IPS-18a (cell line): Measurements from ENCODE around the gene SERTAD3.
"Not testable (repeated sequence)": the region's sequence is repeated elsewhere in the genome, so short reads cannot be mapped to it uniquely, and the experiment has no call there.

Source experiments
- H3K27ac ChIP-seq: one replicate; pipeline ENCODE4 v1.5.1; 2013; ENCODE audit warnings: low read length
- H3K27me3 ChIP-seq: one replicate; pipeline ENCODE4 v1.6.1; 2013; ENCODE audit warnings: mild to moderate bottlenecking, low read length; ENCODE audit not compliant: control insufficient read depth, insufficient read depth
- H3K36me3 ChIP-seq: one replicate; pipeline ENCODE4 v1.6.1; 2013; ENCODE audit warnings: low read depth, low read length; ENCODE audit not compliant: control insufficient read depth
- H3K4me1 ChIP-seq: one replicate; pipeline ENCODE4 v1.6.1; 2013; ENCODE audit warnings: low read depth, low read length; ENCODE audit not compliant: control insufficient read depth
- H3K4me3 ChIP-seq: one replicate; pipeline ENCODE4 v1.5.1; 2013; ENCODE audit warnings: low read length
- H3K9ac ChIP-seq: one replicate; pipeline ENCODE4 v1.6.1; 2013; ENCODE audit warnings: mild to moderate bottlenecking, low read length, moderate library complexity
- H3K9me3 ChIP-seq: one replicate; pipeline ENCODE4 v1.6.1; 2013; ENCODE audit warnings: low read depth, low read length; ENCODE audit not compliant: control insufficient read depth

The SERTAD3 gene

DNA sequence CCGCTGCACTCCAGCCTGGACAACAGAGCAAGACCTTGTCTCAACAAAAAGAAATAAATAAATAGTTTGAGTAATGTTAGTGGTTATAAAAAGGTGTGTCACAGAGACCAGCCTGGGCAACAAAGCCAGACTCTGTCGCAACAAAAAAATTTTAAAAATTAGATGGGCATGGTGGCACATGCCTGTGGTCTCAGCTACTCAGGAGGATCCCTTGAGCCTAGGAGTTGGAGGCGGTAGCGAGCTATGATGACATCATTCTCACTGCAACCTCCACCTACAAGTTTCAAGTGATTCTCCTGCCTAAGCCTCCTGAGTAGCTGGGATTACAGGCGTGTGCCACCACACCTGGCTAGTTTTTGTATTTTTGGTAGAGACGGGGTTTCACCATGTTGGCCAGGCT lies 9.8 kb upstream of the SERTAD3 start:
- H3K4me3 ChIP-seq, H3K36me3 ChIP-seq, H3K27ac ChIP-seq, H3K4me1 ChIP-seq, H3K27me3 ChIP-seq, H3K9me3 ChIP-seq, H3K9ac ChIP-seq: not testable (repeated sequence)

DNA sequence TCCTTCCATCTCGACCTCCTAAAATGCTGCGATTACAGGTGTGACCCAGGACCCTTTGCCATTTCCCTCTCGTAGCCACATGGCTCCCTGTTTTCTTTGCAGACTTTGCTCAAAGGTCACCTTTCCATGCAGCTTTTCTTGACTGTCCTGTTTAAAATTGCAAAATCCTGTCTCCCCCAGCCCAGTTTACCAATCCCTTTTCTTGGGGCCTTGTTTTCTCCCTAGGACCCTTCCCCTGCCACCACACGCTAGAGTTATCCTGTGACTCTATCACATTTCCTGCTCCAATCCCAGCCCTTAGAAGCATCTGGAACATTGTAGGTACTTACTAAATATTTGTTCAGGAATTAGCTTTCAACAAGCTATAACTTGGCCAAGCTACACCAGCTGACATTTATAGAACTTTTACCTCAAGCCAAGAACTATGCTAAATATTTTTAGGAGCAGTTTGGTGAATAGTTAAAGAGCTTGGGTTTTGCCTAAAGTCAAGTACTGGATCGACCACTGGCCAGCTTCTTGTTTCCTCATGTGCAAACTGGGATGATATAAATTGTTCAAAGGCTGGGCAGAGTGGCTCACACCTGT lies 9.1 kb upstream of the SERTAD3 start:
- no peaks in the 10 kb centered on the region for H3K9me3 ChIP-seq
- H3K4me1 ChIP-seq: no peaks in the 10 kb centered on the region
- H3K4me3 ChIP-seq: no peak overlapping the region
- H3K27me3 ChIP-seq: no peaks in the 10 kb centered on the region
- no peak overlapping the region for H3K27ac ChIP-seq
- no peaks in the 10 kb centered on the region for H3K36me3 ChIP-seq
- no peak overlapping the region for H3K9ac ChIP-seq

DNA sequence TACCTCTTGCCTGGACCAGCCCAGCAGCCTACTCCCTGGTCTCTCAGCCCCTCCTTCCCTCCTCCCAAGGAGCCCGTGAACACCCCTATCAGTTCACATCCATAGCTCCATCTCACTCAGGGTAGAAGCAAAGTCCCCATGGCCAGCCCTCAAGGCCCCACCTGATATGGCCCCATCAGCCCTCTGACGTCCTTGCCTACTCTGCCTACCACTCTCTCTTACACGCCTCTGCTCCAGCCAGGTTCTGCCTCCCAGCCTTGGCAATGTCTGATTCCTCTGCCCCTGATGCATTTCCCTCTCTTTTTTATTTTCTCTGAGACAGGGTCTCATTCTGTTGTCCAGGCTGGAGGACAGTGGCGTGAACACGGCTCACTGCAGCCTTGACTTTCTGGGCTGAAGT lies 7.9 kb upstream of the SERTAD3 start:
- Histone ChIP-seq H3K4me1 (no peaks in the 10 kb centered on the region), H3K4me3 (no peak overlapping the region), H3K9ac (no peak overlapping the region), H3K36me3 (no peaks in the 10 kb centered on the region), H3K27ac (no peak overlapping the region), H3K27me3 (no peaks in the 10 kb centered on the region), H3K9me3 (no peaks in the 10 kb centered on the region)

DNA sequence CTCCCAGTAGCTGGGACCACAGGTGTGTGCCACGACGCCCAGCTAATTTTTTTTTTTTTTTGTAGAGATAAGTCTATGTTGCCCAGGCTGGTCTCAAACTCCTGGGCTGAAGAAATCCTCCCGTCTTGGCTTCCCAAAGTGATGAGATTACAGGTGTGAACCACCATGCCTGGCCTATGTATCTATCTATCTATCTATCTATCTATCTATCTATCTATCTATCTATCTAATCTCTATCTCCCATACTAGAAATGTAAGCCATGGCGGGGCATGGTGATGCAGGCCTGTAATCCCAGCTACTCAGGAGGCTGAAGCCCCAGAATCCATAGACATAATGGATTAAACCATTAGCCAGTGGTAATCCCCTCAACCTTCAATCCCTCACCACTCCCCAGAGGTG lies 6.5 kb upstream of the SERTAD3 start:
- Histone ChIP-seq H3K9me3 (no peaks in the 10 kb centered on the region), H3K9ac (no peak overlapping the region), H3K4me3 (no peak overlapping the region), H3K36me3 (no peaks in the 10 kb centered on the region), H3K4me1 (peaks cover 7% of the 10 kb centered on the region), H3K27me3 (no peaks in the 10 kb centered on the region), H3K27ac (no peak overlapping the region)

DNA sequence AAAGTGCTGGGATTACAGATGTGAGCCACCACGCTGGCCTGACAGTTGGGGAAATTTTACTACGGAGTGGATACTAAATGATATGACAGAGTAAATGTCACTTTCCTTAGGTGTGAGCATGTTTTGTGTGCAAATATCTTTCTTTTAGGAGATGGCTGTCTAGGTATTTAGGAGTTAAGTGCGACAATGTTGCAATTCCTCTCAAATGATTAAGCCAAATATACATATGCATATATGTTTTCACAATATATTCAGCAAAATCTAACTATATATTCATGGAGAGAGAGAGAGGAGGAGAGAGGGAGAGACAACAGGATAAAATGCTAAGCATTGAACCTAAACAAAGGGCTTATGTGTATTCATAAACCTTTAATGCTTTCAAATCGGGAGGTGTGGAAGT lies 5.4 kb upstream of the SERTAD3 start:
- Histone ChIP-seq H3K4me1 (peaks cover 10% of the 10 kb centered on the region), H3K4me3 (no peak overlapping the region), H3K27me3 (no peaks in the 10 kb centered on the region), H3K27ac (no peak overlapping the region), H3K9me3 (no peaks in the 10 kb centered on the region), H3K36me3 (no peaks in the 10 kb centered on the region), H3K9ac (no peak overlapping the region)

DNA sequence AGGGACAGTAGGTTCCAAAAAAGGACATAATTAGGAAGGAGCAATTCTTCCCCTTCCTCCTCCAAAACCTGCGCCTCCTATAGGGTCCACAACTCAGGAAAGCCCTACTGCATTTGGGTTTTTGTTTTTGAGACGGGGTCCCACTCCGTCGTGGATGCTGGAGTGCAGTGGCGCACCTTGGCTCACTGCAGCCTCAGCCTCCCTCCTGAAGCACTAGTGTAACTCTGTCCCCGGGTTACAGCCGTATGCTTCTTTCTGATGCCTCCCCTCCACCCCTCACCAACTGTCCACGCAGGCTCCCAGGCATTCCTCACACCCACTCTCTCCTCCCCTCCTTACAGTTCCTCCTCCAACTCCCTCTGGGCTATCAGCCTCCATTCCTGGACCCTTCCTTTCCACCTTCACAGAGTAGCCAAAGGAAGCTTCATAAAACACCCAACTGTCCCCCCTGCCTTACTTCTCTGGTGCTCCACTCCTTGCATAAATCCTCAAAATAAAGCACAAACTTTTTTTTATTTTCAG lies 2.2 kb upstream of the SERTAD3 start:
- Histone ChIP-seq H3K36me3 (peaks cover 7% of the 10 kb centered on the region), H3K27ac (no peak overlapping the region), H3K27me3 (no peaks in the 10 kb centered on the region), H3K4me3 (no peak overlapping the region), H3K9ac (no peak overlapping the region), H3K9me3 (no peaks in the 10 kb centered on the region), H3K4me1 (peaks cover 17% of the 10 kb centered on the region)

DNA sequence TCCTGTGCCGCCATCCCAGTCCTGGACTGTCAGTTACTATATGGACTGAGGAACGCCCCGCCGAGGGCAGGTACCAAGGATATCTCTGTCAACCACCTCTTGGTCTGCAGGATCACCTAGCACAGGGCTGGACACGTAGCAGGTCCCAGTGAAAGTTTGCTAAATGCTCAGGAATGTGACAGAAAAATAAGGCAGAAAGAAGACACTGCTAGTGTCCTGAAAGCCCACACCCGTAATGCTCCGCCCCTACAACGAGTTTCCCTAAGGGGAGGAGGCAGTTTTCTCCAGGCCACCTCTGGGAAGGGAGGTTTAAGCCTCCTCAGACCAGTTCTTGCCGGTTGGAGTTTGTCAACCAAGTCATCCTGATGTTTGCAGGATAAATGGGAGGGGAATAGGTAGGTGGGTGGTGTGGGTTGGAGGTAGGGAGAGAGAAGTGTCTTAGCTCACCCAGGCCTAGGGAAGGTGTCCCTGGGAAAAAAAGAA lies 1.7 kb upstream of the SERTAD3 start:
- peaks cover 17% of the 10 kb centered on the region for H3K4me1 ChIP-seq
- H3K9me3 ChIP-seq: no peaks in the 10 kb centered on the region
- peaks cover 12% of the 10 kb centered on the region for H3K36me3 ChIP-seq
- H3K27me3 ChIP-seq: no peaks in the 10 kb centered on the region
- H3K9ac ChIP-seq: no peak overlapping the region
- no peak overlapping the region for H3K4me3 ChIP-seq
- no peak overlapping the region for H3K27ac ChIP-seq

DNA sequence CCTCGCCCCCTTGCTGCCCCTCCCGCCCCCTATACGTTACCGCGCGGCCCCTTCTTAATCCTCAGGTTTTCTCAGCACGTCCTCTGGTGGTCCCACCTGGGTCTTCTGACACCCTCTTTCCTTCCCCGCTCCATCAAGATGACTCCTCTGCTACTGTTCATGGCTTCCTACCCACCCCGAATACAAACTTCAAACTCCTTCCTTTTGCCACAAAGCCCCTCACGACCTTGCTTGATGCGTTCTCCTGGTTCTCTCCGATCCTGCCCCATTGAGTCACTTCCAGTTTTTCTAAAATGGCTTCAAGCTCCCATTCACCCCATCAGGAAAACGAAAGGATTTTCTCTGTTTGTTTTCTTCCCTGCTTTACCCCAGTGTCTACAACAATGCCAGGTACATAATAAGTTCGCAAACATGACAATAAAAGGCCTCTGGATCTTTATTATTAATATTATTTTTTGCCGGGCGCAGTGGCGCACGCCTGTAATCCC lies 734 bp upstream of the SERTAD3 start:
- Histone ChIP-seq H3K27me3 (no peaks in the 10 kb centered on the region), H3K9ac (peak overlapping the region; percentile 88), H3K4me1 (peaks cover 17% of the 10 kb centered on the region), H3K27ac (peak overlapping the region; percentile 87), H3K4me3 (peak overlapping the region; percentile 75), H3K36me3 (peaks cover 19% of the 10 kb centered on the region), H3K9me3 (no peaks in the 10 kb centered on the region)

DNA sequence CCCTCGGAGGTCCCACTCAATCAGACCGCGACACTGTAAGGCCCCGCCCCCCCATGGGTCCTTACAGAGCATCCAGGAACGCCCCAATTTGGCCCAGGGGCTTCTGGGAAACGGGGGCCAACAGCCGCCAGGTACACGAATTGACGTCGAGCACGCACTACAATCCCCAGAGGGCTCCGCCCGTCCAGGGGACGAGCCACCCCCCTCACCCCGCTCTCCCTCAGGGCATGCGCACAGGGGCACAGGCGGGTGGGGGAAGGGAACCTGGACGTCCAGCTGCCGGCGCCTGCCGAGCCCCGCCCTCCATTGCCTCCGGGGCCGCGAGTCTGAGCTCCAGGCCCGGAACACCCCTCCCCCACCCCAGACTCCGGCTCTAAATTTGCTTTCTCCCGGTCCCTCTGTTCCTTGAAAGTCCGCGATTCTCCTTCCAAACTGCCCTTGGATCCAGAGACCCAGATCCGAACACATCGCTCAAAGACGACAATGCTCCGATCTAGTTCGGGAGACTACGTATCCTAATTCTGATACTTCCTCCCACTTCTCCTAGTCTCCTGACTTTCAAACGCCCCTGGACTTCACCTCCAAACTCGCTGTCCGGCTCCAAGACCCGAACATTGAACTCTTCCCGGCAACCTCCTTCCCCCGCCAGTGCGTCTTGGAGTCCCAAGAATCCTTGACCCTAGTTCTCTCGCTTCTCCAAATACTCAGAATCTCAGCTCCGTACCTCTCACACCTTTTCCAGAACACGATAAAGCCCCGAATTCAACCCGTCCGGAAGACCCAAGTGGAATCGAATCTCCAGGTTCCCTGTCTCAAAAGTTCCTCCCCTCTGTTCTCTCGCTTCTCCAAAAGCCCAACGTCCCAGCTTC lies 770 bp downstream of the SERTAD3 start:
- Histone ChIP-seq H3K27me3 (no peaks in the 10 kb centered on the region), H3K36me3 (peaks cover 19% of the 10 kb centered on the region), H3K27ac (peak overlapping the region; percentile 70), H3K9ac (peak overlapping the region; percentile 88), H3K4me3 (peak overlapping the region; percentile 75), H3K9me3 (no peaks in the 10 kb centered on the region), H3K4me1 (peaks cover 17% of the 10 kb centered on the region)

DNA sequence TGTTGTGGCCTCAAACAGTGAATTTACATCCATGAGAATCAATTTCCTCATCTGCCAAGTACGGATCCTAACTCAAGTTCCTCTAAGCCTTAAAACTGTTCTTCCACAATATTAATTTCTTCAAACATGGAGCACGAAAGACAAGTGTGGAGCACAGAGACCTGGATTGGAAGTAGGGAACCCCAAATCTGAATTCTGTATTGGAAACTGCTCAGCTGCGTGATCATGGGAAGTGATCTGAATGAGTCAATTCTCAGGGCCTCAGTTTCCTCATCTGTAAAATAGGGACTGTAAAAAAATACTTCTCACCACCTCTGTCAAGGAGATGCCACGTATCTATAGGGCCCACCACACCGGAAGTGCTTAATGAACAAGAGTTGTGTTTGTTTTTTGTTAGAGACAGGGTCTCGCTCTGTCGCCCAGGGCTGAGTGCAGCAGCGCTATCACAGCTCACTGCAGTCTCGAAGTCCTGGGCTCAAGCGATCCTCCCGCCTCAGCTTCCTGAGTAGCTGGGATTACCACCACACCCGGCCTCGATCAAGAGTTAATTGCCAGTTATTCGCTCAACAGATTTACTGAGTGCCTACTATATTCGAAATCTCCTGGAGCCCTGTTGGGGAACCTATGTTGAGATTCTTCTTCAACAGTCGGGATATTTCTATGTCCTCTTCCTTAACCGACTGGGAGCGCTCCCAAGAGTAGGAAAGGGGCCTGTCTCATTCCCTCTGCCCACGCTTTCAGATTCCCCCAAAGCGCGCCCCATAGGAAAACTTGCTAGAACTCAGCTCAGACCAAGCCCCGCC lies 1.6 kb downstream of the SERTAD3 start:
- Histone ChIP-seq H3K27ac (peak overlapping the region; percentile 43), H3K9ac (peak overlapping the region; percentile 61), H3K4me1 (peaks cover 17% of the 10 kb centered on the region), H3K9me3 (no peaks in the 10 kb centered on the region), H3K4me3 (peak overlapping the region; percentile 73), H3K36me3 (peaks cover 19% of the 10 kb centered on the region), H3K27me3 (no peaks in the 10 kb centered on the region)

DNA sequence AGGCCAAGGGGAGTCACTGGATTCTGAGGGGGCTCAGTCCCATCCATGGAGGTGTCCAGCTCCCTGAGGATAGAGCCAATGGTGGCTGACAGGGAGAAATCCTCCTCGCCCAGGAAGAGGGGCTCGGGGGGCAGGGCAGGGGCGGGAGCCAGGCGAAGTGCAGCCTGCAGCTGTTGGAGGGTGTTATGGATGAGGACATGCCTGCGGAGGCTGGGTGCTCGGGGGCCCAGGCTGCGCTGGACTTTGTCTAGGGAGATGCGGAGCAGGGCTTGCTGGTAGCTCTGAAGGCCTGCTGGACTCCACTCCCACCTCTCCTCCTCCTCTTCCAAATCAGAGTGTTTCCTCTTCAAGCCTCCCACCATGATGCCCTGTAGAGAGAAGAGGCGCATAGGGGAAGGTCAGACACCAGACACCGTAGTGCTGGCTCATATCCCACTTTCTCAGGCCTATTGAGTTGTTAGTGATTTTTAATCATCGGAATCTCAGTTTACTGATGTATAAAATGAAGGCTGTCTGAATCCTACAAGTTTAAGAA lies 2.3 kb downstream of the SERTAD3 start:
- Histone ChIP-seq H3K9me3 (no peaks in the 10 kb centered on the region), H3K4me3 (peak overlapping the region; percentile 73), H3K36me3 (peaks cover 19% of the 10 kb centered on the region), H3K27ac (no peak overlapping the region), H3K9ac (no peak overlapping the region), H3K4me1 (peaks cover 17% of the 10 kb centered on the region), H3K27me3 (no peaks in the 10 kb centered on the region)
